GM21381 (cell line): ENCODE results near the gene CABP7.

ENCODE experiments used
- ATAC-seq: cut with Tn5 transposase; IDR thresholded peaks from one replicate; pipeline ENCODE4 v1.9.1; 2021; ENCODE audit warnings: mild to moderate bottlenecking, moderate library complexity; ENCODE audit not compliant: unreplicated experiment

The CABP7 gene

DNA sequence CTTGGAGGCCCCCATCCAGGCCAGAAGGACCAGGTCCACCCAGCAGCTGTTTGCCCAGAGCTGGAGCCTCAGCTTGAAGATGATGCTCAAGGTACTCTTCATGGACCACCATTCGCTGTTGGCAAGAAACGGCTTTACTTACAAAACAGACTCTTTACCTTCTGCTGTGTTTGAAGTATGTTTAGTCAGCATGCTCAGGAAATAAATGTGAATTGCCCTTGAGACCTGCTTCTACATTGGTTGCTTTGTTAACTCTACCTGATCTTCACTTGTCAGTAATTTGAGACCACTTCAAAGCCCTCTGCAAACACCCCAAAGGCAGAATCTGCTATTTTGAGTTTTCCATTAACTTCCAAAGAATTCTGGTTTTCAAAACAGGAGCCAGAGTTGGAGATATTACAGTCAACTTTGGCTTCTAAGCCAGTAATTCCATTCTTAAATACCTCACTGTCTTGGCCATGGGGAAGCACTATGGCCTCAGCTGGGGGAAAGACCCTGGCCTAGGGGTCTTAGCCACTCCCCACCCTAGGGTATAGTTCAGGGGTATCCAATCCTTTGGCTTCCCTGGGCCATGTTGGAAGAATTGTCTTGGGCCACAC lies 50.0 kb downstream of the CABP7 start:
- no peak for ATAC-seq

DNA sequence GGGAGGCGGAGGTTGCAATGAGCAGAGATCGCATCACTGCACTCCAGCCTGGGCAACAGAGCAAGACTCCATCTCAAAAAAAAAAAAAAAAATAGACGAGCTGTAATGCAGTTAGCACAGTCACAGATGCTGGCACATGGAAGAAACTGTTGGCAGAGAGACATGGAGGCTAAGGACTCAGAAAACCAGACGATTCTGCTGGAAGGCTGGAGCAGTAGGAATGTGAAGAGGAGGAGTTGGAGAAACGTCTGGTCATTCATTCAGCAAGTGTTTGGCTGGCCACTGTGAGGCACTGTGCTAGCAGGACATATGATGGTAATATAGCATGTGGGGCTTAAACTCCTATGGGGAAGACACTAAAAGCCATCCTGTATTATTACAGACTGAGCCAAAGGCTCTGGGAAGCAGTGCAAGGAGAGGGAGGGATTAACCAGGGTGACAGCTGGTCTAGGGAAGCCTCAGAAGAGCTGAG lies 52.4 kb downstream of the CABP7 start:
- no peak for ATAC-seq

DNA sequence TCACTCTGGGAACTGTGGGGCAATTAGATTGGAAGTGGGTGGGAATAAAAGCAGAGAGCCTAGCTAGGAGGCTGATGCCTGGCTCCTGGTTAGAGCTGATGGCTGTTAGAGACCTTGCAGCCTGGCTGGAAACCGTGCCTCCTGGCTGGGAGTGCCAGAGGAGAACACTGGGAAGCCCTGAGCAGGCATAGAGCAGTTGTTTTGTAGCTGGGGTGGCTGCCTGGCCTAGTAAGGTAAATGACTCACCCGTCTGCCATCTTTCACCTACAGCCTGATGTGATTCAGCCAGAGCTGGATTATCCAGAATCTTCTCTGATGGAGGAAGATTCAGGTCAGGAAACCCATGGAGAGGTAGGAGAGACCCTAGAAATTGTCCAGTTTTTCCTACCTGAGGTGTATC lies 53.4 kb downstream of the CABP7 start:
- ATAC-seq, result no peak

DNA sequence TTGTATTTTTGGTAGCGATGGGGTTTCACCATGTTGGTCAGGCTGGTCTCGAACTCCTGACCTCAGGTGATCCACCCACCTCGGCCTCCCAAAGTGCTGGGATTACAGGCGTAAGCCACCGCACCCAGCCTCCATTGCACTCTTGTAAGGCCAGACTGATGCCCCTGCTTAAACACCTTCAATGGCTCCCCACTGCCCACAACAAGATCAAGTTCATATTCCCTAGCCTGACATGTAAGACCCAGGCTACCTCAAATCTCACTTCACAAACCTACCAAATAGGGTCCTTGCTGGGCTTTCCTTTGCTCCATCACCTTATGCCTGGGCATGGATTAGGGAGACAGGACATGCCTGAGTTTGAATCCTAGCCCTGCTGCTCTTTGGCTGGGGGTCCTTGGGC lies 60.4 kb downstream of the CABP7 start:
- no peak for ATAC-seq

DNA sequence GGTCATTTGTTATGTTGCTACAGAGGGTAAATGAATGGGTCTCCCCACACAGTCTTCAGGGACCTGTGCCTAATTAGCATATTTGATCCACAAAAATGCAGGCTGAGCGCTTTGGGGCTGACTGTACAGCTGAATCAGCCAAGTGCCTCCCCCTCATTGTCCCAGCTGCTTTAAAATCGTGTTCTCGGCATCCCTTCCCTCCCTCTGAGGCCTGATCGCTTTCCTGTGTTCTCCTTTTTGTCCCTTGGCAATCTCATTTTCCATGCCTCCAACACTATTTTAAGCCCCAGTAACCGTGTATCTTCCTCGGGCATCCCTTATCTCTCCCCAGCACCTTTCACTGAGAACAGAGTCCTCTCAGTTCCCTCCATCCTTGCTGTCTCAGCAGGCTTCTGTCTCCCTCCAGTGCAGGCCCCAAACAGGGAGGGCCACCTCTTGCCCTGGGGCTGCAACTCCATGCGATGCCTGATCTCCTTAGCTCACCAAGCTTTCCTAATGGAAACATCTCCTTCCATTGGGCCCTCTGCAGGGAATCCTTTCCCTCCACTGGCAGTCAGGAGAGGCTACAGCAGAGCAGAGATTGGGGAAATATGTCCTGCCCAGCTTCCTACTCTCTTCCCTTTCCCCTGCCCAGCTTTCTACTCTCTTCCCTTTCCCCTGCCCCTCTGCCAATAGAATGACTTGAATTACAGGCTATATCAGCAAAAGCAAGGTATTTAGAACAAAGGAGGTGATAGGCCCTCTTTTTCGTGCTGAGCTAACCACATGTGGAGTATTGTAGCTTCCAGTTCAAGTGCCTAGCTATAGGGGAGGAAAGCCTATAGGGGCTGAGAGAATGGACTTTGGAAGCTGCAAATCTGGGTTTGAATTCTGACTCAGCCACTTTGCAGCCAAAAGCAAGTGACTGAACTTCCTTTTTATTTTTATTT lies 61.2 kb downstream of the CABP7 start:
- no peak for ATAC-seq
